Renal cortex interstitium (tissue), 3 donors: Measurements from ENCODE around the gene EBI3. TPM values are rescaled to one million over a fixed set of nuclear protein-coding genes. Genes with fewer than 3 reads are reported as not detected.

Experiments
- polyA plus RNA-seq, 3 donors: library from polyadenylated mRNA; unstranded; fragments of 120-200 nt; gene quantifications; one replicate each; pipeline ENCODE4 v1.2.1, GENCODE V29; 2013; ENCODE audit not compliant: insufficient read length in 3 of 3

The EBI3 gene
- polyA plus RNA-seq, 3 donors = 0.36 to 0.82 (median 0.54) TPM

Other genes starting within 250 kb of the EBI3 start
- gene EEF2, start 244.1 kb upstream of the EBI3 start, polyA plus RNA-seq = 1,000 to 10,000 TPM; 1,532 to 1,936 (median 1,761) TPM
- 10 to 100 TPM; 30.7 to 36.6 (median 33.3) TPM for gene PIAS4, start 221.8 kb upstream of the EBI3 start, polyA plus RNA-seq
- gene ZBTB7A, start 162.6 kb upstream of the EBI3 start, polyA plus RNA-seq = 10 to 100 TPM in 2 of 3 donors, 1 to 10 TPM in 1; 7.6 to 13.8 (median 10.5) TPM
- 100 to 1,000 TPM in 2 of 3 donors, 10 to 100 TPM in 1; 85.6 to 125 (median 124) TPM for gene MAP2K2, start 105.4 kb upstream of the EBI3 start, polyA plus RNA-seq
- gene CREB3L3, start 75.9 kb upstream of the EBI3 start, polyA plus RNA-seq = 1 to 10 TPM in 1 of 3 donors, under 1 TPM in 2; 0.56 to 1.2 (median 0.95) TPM
- 10 to 100 TPM; 17.1 to 28.6 (median 21.7) TPM for gene SIRT6, start 47.0 kb upstream of the EBI3 start, polyA plus RNA-seq
- gene ANKRD24, start 46.8 kb upstream of the EBI3 start, polyA plus RNA-seq = 1 to 10 TPM in 2 of 3 donors, under 1 TPM in 1; 0.79 to 2.3 (median 1.1) TPM
- 10 to 100 TPM; 19.5 to 26.6 (median 21.4) TPM for gene YJU2, start 17.6 kb downstream of the EBI3 start, polyA plus RNA-seq
- 1 to 10 TPM; 1.5 to 3.5 (median 3.0) TPM for gene SHD, start 49.7 kb downstream of the EBI3 start, polyA plus RNA-seq
- under 1 TPM; 0.22 to 0.39 (median 0.38) TPM for gene TMIGD2, start 72.9 kb downstream of the EBI3 start, polyA plus RNA-seq
- gene FSD1, start 75.1 kb downstream of the EBI3 start, polyA plus RNA-seq = 1 to 10 TPM; 5.6 to 8.7 (median 6.9) TPM
- 10 to 100 TPM; 23.8 to 37.6 (median 28.7) TPM for gene STAP2, start 109.3 kb downstream of the EBI3 start, polyA plus RNA-seq
- 10 to 100 TPM; 21.3 to 31.4 (median 26.0) TPM for gene MPND, start 114.0 kb downstream of the EBI3 start, polyA plus RNA-seq
- gene SH3GL1, start 171.0 kb downstream of the EBI3 start, polyA plus RNA-seq = 10 to 100 TPM; 54.5 to 80.5 (median 73.3) TPM
- 10 to 100 TPM; 20.5 to 27.9 (median 24.2) TPM for gene CHAF1A, start 173.1 kb downstream of the EBI3 start, polyA plus RNA-seq
- gene UBXN6, start 228.3 kb downstream of the EBI3 start, polyA plus RNA-seq = 100 to 1,000 TPM in 1 of 3 donors, 10 to 100 TPM in 2; 84.9 to 107 (median 99.6) TPM
- gene HDGFL2, start 242.8 kb downstream of the EBI3 start, polyA plus RNA-seq = 10 to 100 TPM; 54.9 to 90.9 (median 85.5) TPM